Neural progenitor cell (in vitro differentiated cells): ENCODE results near the gene CTH. TPM values are rescaled to one million over a fixed set of nuclear protein-coding genes. Genes with fewer than 3 reads are reported as not detected.

ENCODE experiments used
- DNase-seq: peaks from one replicate; pipeline ENCODE4 v3.0.0-alpha.2; 2016; ENCODE audit warnings: low spot score
- H2AFZ ChIP-seq: fragments of 200-600 bp; sonication (generic); replicated peaks from 2 replicates; pipeline ENCODE4 v1.6.1; 2016; ENCODE audit warnings: antibody characterized with exemption
- H3F3A ChIP-seq: fragments of 200-600 bp; sonication (generic); 2 replicates; pipeline ENCODE4 v1.6.1; 2016; ENCODE audit warnings: antibody characterized with exemption, low read depth
- H3K27ac ChIP-seq: fragments of 200-600 bp; sonication (generic); 2 replicates; pipeline ENCODE4 v1.5.1; 2016; ENCODE audit warnings: mild to moderate bottlenecking
- H3K27me3 ChIP-seq: fragments of 200-600 bp; sonication (generic); 2 replicates; pipeline ENCODE4 v1.6.1; 2016; ENCODE audit warnings: mild to moderate bottlenecking, moderate library complexity
- H3K36me3 ChIP-seq: fragments of 200-600 bp; sonication (generic); 2 replicates; pipeline ENCODE4 v1.5.1; 2016
- H3K4me1 ChIP-seq: fragments of 200-600 bp; sonication (generic); 2 replicates; pipeline ENCODE4 v1.6.1; 2016; ENCODE audit warnings: mixed run types
- H3K4me2 ChIP-seq: fragments of 200-600 bp; sonication (generic); 2 replicates; pipeline ENCODE4 v1.6.1; 2016
- H3K4me3 ChIP-seq: fragments of 200-600 bp; sonication (generic); 2 replicates; pipeline ENCODE4 v1.5.1; 2016
- H3K79me2 ChIP-seq: fragments of 200-600 bp; sonication (generic); 2 replicates; pipeline ENCODE4 v1.6.1; 2016; ENCODE audit warnings: low read depth
- H3K9ac ChIP-seq: fragments of 200-600 bp; sonication (generic); 2 replicates; pipeline ENCODE4 v1.6.1; 2016
- H3K9me3 ChIP-seq: fragments of 200-600 bp; sonication (generic); 2 replicates; pipeline ENCODE4 v1.5.1; 2016; ENCODE audit warnings: low read depth
- H4K20me1 ChIP-seq: fragments of 200-600 bp; sonication (generic); 2 replicates; pipeline ENCODE4 v1.6.1; 2016; ENCODE audit warnings: low read depth
- H3K27ac Mint-ChIP-seq: 3 replicates; pipeline ENCODE4 v1.8.0; 2021; ENCODE audit warnings: mixed read lengths
- H3K27me3 Mint-ChIP-seq: 2 replicates; pipeline ENCODE4 v1.8.0; 2022; ENCODE audit warnings: low read depth, mild to moderate bottlenecking, inconsistent platforms, moderate library complexity, mixed read lengths; ENCODE audit not compliant: insufficient read depth
- H3K36me3 Mint-ChIP-seq: 3 replicates; pipeline ENCODE4 v1.8.0; 2021; ENCODE audit warnings: mixed read lengths
- H3K4me1 Mint-ChIP-seq: 3 replicates; pipeline ENCODE4 v1.8.0; 2021; ENCODE audit warnings: mixed read lengths
- H3K4me3 Mint-ChIP-seq: 3 replicates; pipeline ENCODE4 v1.8.0; 2021; ENCODE audit warnings: mild to moderate bottlenecking, moderate library complexity, mixed read lengths
- H3K9me3 Mint-ChIP-seq: 3 replicates; pipeline ENCODE4 v1.8.0; 2020; ENCODE audit warnings: mixed read lengths
- EZH2 ChIP-seq: fragments of 200-600 bp; sonication (generic); IDR thresholded peaks from 2 replicates; pipeline ENCODE4 v1.6.1; 2017; ENCODE audit warnings: antibody characterized with exemption, mild to moderate bottlenecking, moderate library complexity
- EZH2phosphoT487 ChIP-seq: fragments of 200-600 bp; sonication (generic); IDR thresholded peaks from 2 replicates; pipeline ENCODE4 v1.6.1; 2017; ENCODE audit warnings: antibody characterized with exemption
- small RNA-seq: library from RNA; depleted of rRNA; stranded (forward); fragments of <200 nt; gene quantifications from one replicate; pipeline ENCODE3, GENCODE V24; 2015
- total RNA-seq: library from RNA; depleted of rRNA; stranded (reverse); fragments of >200 nt; gene quantifications from 2 replicates; pipeline ENCODE4 v1.2.3, GENCODE V29; 2015; ENCODE audit warnings: low replicate concordance
- TF ChIP-seq, protein P1 (sequence below): fragments of 200-600 bp; sonication (generic); IDR thresholded peaks from 2 replicates; pipeline ENCODE4 v1.5.1; 2017; ENCODE audit warnings: antibody characterized with exemption, mild to moderate bottlenecking

The CTH gene
- total RNA-seq, 1 donor from 2014 or later, result 16.0 TPM

DNA sequence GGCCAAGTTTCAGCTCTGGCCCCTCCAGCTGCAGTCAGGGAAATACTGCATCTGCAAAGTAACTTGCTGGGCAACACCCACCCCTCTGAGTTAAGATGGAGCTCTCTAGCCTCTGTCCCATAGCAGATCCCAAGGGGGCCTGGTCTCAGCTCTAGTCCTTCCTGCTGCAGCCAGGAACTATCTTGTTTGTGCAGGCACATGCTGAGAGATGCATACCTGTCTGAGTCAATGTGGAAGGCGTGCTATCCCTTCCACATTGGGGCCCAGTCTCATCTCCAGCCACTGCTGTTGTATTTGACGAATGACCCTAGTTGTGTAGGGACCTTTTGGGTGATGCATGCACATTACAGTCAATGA is 76.4 kb downstream of the CTH start:
- H2AFZ ChIP-seq, result peak overlapping the region; percentile 53
- H3K27me3 ChIP-seq, result no peaks in the 10 kb centered on the region
- Mint-ChIP-seq H3K4me3 (no peak overlapping the region), H3K9me3 (no peaks in the 10 kb centered on the region), H3K27me3 (peaks cover 2% of the 10 kb centered on the region), H3K4me1 (no peaks in the 10 kb centered on the region), H3K36me3 (no peaks in the 10 kb centered on the region), H3K27ac (no peak overlapping the region)
- no peaks in the 10 kb centered on the region for H4K20me1 ChIP-seq
- H3K36me3 ChIP-seq, result no peaks in the 10 kb centered on the region
- no peaks in the 10 kb centered on the region for H3K4me1 ChIP-seq
- no peak overlapping the region for H3K4me3 ChIP-seq
- no peaks in the 10 kb centered on the region for H3K79me2 ChIP-seq
- H3F3A ChIP-seq, result no peaks in the 10 kb centered on the region
- TF ChIP-seq EZH2, result no peak
- TF ChIP-seq, protein P1, sequence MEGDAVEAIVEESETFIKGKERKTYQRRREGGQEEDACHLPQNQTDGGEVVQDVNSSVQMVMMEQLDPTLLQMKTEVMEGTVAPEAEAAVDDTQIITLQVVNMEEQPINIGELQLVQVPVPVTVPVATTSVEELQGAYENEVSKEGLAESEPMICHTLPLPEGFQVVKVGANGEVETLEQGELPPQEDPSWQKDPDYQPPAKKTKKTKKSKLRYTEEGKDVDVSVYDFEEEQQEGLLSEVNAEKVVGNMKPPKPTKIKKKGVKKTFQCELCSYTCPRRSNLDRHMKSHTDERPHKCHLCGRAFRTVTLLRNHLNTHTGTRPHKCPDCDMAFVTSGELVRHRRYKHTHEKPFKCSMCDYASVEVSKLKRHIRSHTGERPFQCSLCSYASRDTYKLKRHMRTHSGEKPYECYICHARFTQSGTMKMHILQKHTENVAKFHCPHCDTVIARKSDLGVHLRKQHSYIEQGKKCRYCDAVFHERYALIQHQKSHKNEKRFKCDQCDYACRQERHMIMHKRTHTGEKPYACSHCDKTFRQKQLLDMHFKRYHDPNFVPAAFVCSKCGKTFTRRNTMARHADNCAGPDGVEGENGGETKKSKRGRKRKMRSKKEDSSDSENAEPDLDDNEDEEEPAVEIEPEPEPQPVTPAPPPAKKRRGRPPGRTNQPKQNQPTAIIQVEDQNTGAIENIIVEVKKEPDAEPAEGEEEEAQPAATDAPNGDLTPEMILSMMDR, result no peak
- no peak for TF ChIP-seq EZH2phosphoT487
- no peak for DNase-seq
- no peak overlapping the region for H3K27ac ChIP-seq
- H3K9ac ChIP-seq, result no peak overlapping the region
- H3K9me3 ChIP-seq, result no peaks in the 10 kb centered on the region
- no peak overlapping the region for H3K4me2 ChIP-seq

DNA sequence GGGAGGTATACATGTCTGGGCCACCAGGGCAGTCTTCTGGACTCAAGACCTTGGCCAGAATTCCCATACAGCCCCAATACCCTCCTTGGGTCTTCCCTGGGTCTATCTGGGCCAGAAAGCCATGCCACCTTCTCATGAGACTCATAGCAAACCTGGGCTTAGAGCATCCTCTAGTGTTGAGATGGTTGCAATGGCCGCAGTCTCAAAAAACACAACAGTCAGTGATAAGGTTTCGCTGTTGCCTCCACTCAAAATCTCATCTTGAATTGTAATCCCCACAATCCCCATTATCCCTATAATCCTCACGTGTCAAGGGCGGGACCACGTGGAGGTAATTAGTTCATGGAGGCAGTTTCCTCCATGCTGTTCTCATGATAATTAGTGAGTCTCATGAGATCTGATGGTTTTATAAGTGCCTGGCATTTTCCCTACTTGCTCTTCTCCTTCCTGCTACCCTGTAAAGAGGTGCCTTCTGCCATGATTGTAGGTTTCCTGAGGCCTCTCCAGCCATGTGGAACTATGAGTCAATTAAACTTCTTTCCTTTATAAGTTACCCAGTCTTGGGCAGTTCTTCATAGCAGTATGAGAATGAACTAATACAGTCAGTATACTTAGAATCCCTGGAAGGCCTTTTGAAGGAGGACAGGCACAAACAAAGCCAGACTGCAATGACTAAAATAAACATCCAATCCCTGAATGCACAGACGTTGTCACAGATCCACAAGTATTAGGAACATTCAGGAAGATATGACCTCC is 77.0 kb downstream of the CTH start:
- peak overlapping the region; percentile 64 for H2AFZ ChIP-seq
- Mint-ChIP-seq H3K27me3 (peaks cover 2% of the 10 kb centered on the region), H3K27ac (no peak overlapping the region), H3K36me3 (no peaks in the 10 kb centered on the region), H3K4me1 (no peaks in the 10 kb centered on the region), H3K4me3 (no peak overlapping the region), H3K9me3 (no peaks in the 10 kb centered on the region)
- TF ChIP-seq, protein P1, result peak; percentile 94
- TF ChIP-seq EZH2phosphoT487, result no peak
- TF ChIP-seq EZH2, result no peak
- no peaks in the 10 kb centered on the region for H3K79me2 ChIP-seq
- no peaks in the 10 kb centered on the region for H3K4me1 ChIP-seq
- H3K4me3 ChIP-seq, result no peak overlapping the region
- no peaks in the 10 kb centered on the region for H3F3A ChIP-seq
- no peak overlapping the region for H3K27ac ChIP-seq
- no peak overlapping the region for H3K4me2 ChIP-seq
- no peak overlapping the region for H3K9ac ChIP-seq
- no peaks in the 10 kb centered on the region for H3K36me3 ChIP-seq
- H4K20me1 ChIP-seq, result no peaks in the 10 kb centered on the region
- H3K9me3 ChIP-seq, result no peaks in the 10 kb centered on the region
- no peaks in the 10 kb centered on the region for H3K27me3 ChIP-seq
- peak; percentile 84 for DNase-seq

Small RNA genes within 50 kb of the gene (small RNA-seq; reads per million reads assigned to genes)
- not detected for gene RF00017

Other genes starting within 250 kb of the CTH start
- gene LRRC40, start 205.7 kb upstream of the CTH start, total RNA-seq, result 48.6 and 88.1 TPM in 2 replicates
- 251 and 281 TPM in 2 replicates for gene SRSF11, start 189.9 kb upstream of the CTH start, total RNA-seq
- gene ANKRD13C, start 56.5 kb upstream of the CTH start, total RNA-seq, result 27.6 and 45.7 TPM in 2 replicates